NT2/D1 (cell line): Measurements from ENCODE around the gene IFI44L.

ENCODE experiments used
- SUZ12 ChIP-seq: IDR thresholded peaks from 2 replicates; pipeline ENCODE4 v1.6.1; 2011; ENCODE audit not compliant: insufficient read length, insufficient read depth; ENCODE audit errors: extremely low read depth
- YY1 ChIP-seq: IDR thresholded peaks from 2 replicates; pipeline ENCODE4 v1.6.1; 2011; ENCODE audit not compliant: insufficient read length, insufficient read depth
- ZNF274 ChIP-seq: IDR thresholded peaks from 2 replicates; pipeline ENCODE4 v1.6.1; 2011; ENCODE audit warnings: mild to moderate bottlenecking, low read depth, low read length

DNA sequence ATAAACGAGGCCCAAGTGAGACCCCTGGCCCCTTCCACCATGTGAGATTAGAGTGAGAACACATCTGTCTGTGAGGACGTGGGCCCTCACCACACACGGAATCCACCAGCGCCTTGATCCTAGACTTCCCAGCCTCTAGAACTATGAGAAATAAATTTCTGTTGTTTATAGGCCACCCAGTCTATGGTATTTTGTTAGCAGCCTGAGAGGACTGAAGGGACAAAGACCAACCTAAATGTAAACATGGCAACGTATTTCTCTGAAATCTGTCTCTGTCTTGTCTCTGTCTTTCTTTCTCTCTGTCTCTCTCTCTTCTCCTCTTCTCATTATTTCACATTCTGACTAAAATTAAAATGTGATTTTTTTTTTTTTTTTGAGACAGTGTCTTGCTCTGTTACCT lies 15.6 kb upstream of the IFI44L start:
- TF ChIP-seq ZNF274 (no peak), YY1 (no peak), SUZ12 (no peak)
